H9 (cell line): Measurements from ENCODE around the gene UROS. TPM values are rescaled to one million over a fixed set of nuclear protein-coding genes. Genes with fewer than 3 reads are reported as not detected.

Experiments used
- DNase-seq: peaks from one replicate; pipeline ENCODE4 v3.0.0-alpha.2; 2017
- H2AFZ ChIP-seq: one replicate; pipeline ENCODE4 v1.6.1; 2013; ENCODE audit warnings: mild to moderate bottlenecking, low read length, control low read depth, moderate library complexity
- H2AK5ac ChIP-seq: 2 replicates; pipeline ENCODE4 v1.6.1; 2013; ENCODE audit warnings: low read length, control low read depth, mixed read lengths; ENCODE audit not compliant: insufficient read length
- H2BK120ac ChIP-seq: one replicate; pipeline ENCODE4 v1.6.1; 2013; ENCODE audit warnings: low read depth, mild to moderate bottlenecking, low read length, control low read depth, inconsistent platforms; ENCODE audit not compliant: poor library complexity, severe bottlenecking
- H2BK12ac ChIP-seq: 2 replicates; pipeline ENCODE4 v1.6.1; 2013; ENCODE audit warnings: low read length, control low read depth, mixed read lengths, low read depth; ENCODE audit not compliant: insufficient read length
- H2BK15ac ChIP-seq: 2 replicates; pipeline ENCODE4 v1.6.1; 2013; ENCODE audit warnings: low read depth, low read length, control low read depth
- H2BK20ac ChIP-seq: one replicate; pipeline ENCODE4 v1.6.1; 2013; ENCODE audit warnings: low read depth, mild to moderate bottlenecking, low read length, control low read depth, inconsistent platforms; ENCODE audit not compliant: poor library complexity, severe bottlenecking
- H2BK5ac ChIP-seq: 2 replicates; pipeline ENCODE4 v1.6.1; 2013; ENCODE audit warnings: low read length, control low read depth, mixed read lengths; ENCODE audit not compliant: insufficient read length
- H3K14ac ChIP-seq: 2 replicates; pipeline ENCODE4 v1.6.1; 2013; ENCODE audit warnings: low read length, control low read depth; ENCODE audit not compliant: insufficient read depth
- H3K18ac ChIP-seq: 2 replicates; pipeline ENCODE4 v1.6.1; 2013; ENCODE audit warnings: low read depth, mild to moderate bottlenecking, mixed read lengths, low read length, control low read depth; ENCODE audit not compliant: insufficient read length
- H3K23ac ChIP-seq: 2 replicates; pipeline ENCODE4 v1.6.1; 2013; ENCODE audit warnings: low read length, control low read depth, mixed read lengths, low read depth; ENCODE audit not compliant: insufficient read length
- H3K23me2 ChIP-seq: 2 replicates; pipeline ENCODE4 v1.6.1; 2013; ENCODE audit warnings: low read depth, mild to moderate bottlenecking, mixed read lengths, low read length, control low read depth; ENCODE audit not compliant: insufficient read length, poor library complexity, severe bottlenecking
- H3K27ac ChIP-seq: 2 replicates; pipeline ENCODE4 v1.5.1; 2013; ENCODE audit warnings: low read length, control low read depth, mixed read lengths, low read depth; ENCODE audit not compliant: insufficient read length
- H3K27me3 ChIP-seq: 2 replicates; pipeline ENCODE4 v1.6.1; 2013; ENCODE audit warnings: low read length, control low read depth, inconsistent platforms; ENCODE audit not compliant: insufficient read depth
- H3K4ac ChIP-seq: 2 replicates; pipeline ENCODE4 v1.6.1; 2013; ENCODE audit warnings: low read depth, mild to moderate bottlenecking, control low read depth, inconsistent platforms, low read length, moderate library complexity
- H3K4me1 ChIP-seq: 2 replicates; pipeline ENCODE4 v1.6.1; 2013; ENCODE audit warnings: low read length, control low read depth, inconsistent platforms; ENCODE audit not compliant: insufficient read depth
- H3K4me2 ChIP-seq: 2 replicates; pipeline ENCODE4 v1.6.1; 2013; ENCODE audit warnings: low read length, control low read depth, mixed read lengths; ENCODE audit not compliant: insufficient read length, insufficient read depth
- H3K56ac ChIP-seq: 2 replicates; pipeline ENCODE4 v1.6.1; 2013; ENCODE audit warnings: low read depth, mild to moderate bottlenecking, mixed read lengths, low read length, control low read depth; ENCODE audit not compliant: insufficient read length
- H3K79me1 ChIP-seq: 2 replicates; pipeline ENCODE4 v1.6.1; 2013; ENCODE audit warnings: low read depth, mild to moderate bottlenecking, moderate library complexity, low read length, control low read depth, inconsistent platforms; ENCODE audit not compliant: insufficient read depth, poor library complexity, severe bottlenecking
- H3K79me2 ChIP-seq: 2 replicates; pipeline ENCODE4 v1.6.1; 2013; ENCODE audit warnings: low read length, control low read depth, inconsistent platforms; ENCODE audit not compliant: insufficient read depth
- H3K9ac ChIP-seq: 2 replicates; pipeline ENCODE4 v1.6.1; 2013; ENCODE audit warnings: low read length, control low read depth, mixed read lengths; ENCODE audit not compliant: insufficient read length; ENCODE audit errors: extremely low read depth
- H3K9me3 ChIP-seq: one replicate; pipeline ENCODE4 v1.6.1; 2013; ENCODE audit warnings: low read depth, low read length, inconsistent platforms; ENCODE audit not compliant: control insufficient read depth
- H3T11ph ChIP-seq: one replicate; pipeline ENCODE4 v1.6.1; 2013; ENCODE audit warnings: mild to moderate bottlenecking, low read length, control low read depth, inconsistent platforms
- H4K20me1 ChIP-seq: one replicate; pipeline ENCODE4 v1.6.1; 2013; ENCODE audit not compliant: control insufficient read depth, insufficient read length, insufficient read depth
- H4K5ac ChIP-seq: 2 replicates; pipeline ENCODE4 v1.6.1; 2013; ENCODE audit warnings: low read depth, mild to moderate bottlenecking, mixed read lengths, low read length, control low read depth; ENCODE audit not compliant: insufficient read length
- H4K8ac ChIP-seq: replicated peaks from 2 replicates; pipeline ENCODE4 v1.6.1; 2013; ENCODE audit warnings: low read length, control low read depth, mixed read lengths, low read depth; ENCODE audit not compliant: insufficient read length
- H4K91ac ChIP-seq: 2 replicates; pipeline ENCODE4 v1.6.1; 2013; ENCODE audit warnings: low read depth, mild to moderate bottlenecking, moderate library complexity, mixed read lengths, low read length, control low read depth; ENCODE audit not compliant: insufficient read length
- H3K27ac Mint-ChIP-seq, 3 experiments: 2 replicates in 2 of 3; 3 replicates in 1 of 3; pipeline ENCODE4 v1.8.0; 2020 to 2021; ENCODE audit warnings: mixed read lengths in 3 of 3, mild to moderate bottlenecking in 1 of 3, moderate library complexity in 1 of 3
- H3K27me3 Mint-ChIP-seq: 2 replicates; pipeline ENCODE4 v1.8.0; 2021; ENCODE audit warnings: low read depth, mild to moderate bottlenecking, moderate library complexity, mixed read lengths
- H3K36me3 Mint-ChIP-seq, 3 experiments: 2 replicates in 2 of 3; 3 replicates in 1 of 3; pipeline ENCODE4 v1.8.0; 2020 to 2021; ENCODE audit warnings: low read depth in 3 of 3, mixed read lengths in 3 of 3; ENCODE audit not compliant: insufficient read depth in 1 of 3
- H3K4me1 Mint-ChIP-seq, 2 experiments: 2 replicates each; pipeline ENCODE4 v1.8.0; 2020; ENCODE audit warnings: mixed read lengths in 2 of 2
- H3K4me3 Mint-ChIP-seq, 2 experiments: 2 replicates in 1 of 2; 3 replicates in 1 of 2; pipeline ENCODE4 v1.8.0; 2020 to 2021; ENCODE audit warnings: mild to moderate bottlenecking in 2 of 2, mixed read lengths in 2 of 2, moderate library complexity in 1 of 2
- H3K9me3 Mint-ChIP-seq, 2 experiments: 2 replicates in 1 of 2; 3 replicates in 1 of 2; pipeline ENCODE4 v1.8.0; 2020; ENCODE audit warnings: mild to moderate bottlenecking in 2 of 2, mixed read lengths in 2 of 2, moderate library complexity in 1 of 2
- CTCF ChIP-seq: fragments of 200-600 bp; sonication (generic); conservative IDR thresholded peaks from 3 replicates; pipeline ENCODE4 v1.8.0; 2021; ENCODE audit warnings: antibody characterized with exemption, mild to moderate bottlenecking
- WGBS: extraction: QIAGEN DNeasy Blood & Tissue Kit; methylation state at CpG from one replicate; pipeline ENCODE4 v1.1.7; 2013; ENCODE audit warnings: missing lambda C conversion rate, low lambda C conversion rate, mixed read lengths; ENCODE audit not compliant: insufficient read length; ENCODE audit errors: extremely low coverage; 5-methylcytosine and 5-hydroxymethylcytosine counted together
- total RNA-seq: library from RNA; stranded (reverse); gene quantifications from 2 replicates; pipeline ENCODE4 v1.2.1, GENCODE V29; 2021

Gene UROS
- total RNA-seq, 1 experiment from 2014 or later, result 42.3 TPM

- no peak for DNase-seq
- H2AFZ ChIP-seq, result no peak overlapping the region
Measured at GRCh38 chr10:125849448-125849847, 26.4 kb upstream of the UROS start.

More at GRCh38 chr10:125849448-125849847, 26.4 kb upstream of the UROS start:
- H3K27ac Mint-ChIP-seq, result no peak overlapping the region
- Histone ChIP-seq H3K4me1 (no peaks in the 10 kb centered on the region), H2BK120ac (no peak overlapping the region), H3K14ac (no peak overlapping the region), H2AK5ac (no peak overlapping the region), H2BK5ac (no peak overlapping the region), H4K91ac (no peak overlapping the region), H2BK15ac (no peak overlapping the region), H3K79me2 (no peaks in the 10 kb centered on the region), H3K79me1 (no peaks in the 10 kb centered on the region), H4K5ac (no peak overlapping the region), H3K18ac (no peak overlapping the region), H2BK20ac (no peak overlapping the region), H3K27me3 (no peaks in the 10 kb centered on the region), H3K4me2 (no peak overlapping the region), H4K20me1 (peaks cover 2% of the 10 kb centered on the region), H3K56ac (no peak overlapping the region), H4K8ac (no peak overlapping the region), H3K27ac (no peak overlapping the region), H3K9ac (no peak overlapping the region), H3K9me3 (no peaks in the 10 kb centered on the region), H3K23ac (no peak overlapping the region), H2BK12ac (no peak overlapping the region), H3K4ac (no peak overlapping the region), H3T11ph (no peak overlapping the region), H3K23me2 (no peaks in the 10 kb centered on the region)
- H3K27me3 Mint-ChIP-seq, result no peaks in the 10 kb centered on the region
- H3K36me3 Mint-ChIP-seq, result peaks cover 15 to 42% (median 30%) of the 10 kb centered on the region in 3 experiments
- no peak for TF ChIP-seq CTCF
- no peaks in the 10 kb centered on the region for H3K9me3 Mint-ChIP-seq
- H3K4me1 Mint-ChIP-seq, result no peaks in the 10 kb centered on the region
- no CpG with 5 or more reads among the region's 7 CpGs for WGBS
- H3K4me3 Mint-ChIP-seq, result no peak overlapping the region
